HUES48 (cell line): ENCODE data around the gene SOBP.

Experiments used
- H3K27ac ChIP-seq: one replicate; pipeline ENCODE4 v1.7.0; 2013; ENCODE audit warnings: low read depth, low read length, inconsistent platforms
- H3K27me3 ChIP-seq: 2 replicates; pipeline ENCODE4 v1.6.1; 2013; ENCODE audit warnings: mild to moderate bottlenecking, low read length; ENCODE audit not compliant: control insufficient read depth, insufficient read depth
- H3K36me3 ChIP-seq: 2 replicates; pipeline ENCODE4 v1.6.1; 2013; ENCODE audit warnings: low read length; ENCODE audit not compliant: control insufficient read depth, insufficient read depth
- H3K4me1 ChIP-seq: 2 replicates; pipeline ENCODE4 v1.6.1; 2013; ENCODE audit warnings: mild to moderate bottlenecking, low read length; ENCODE audit not compliant: control insufficient read depth, insufficient read depth
- H3K4me3 ChIP-seq: 2 replicates; pipeline ENCODE4 v1.5.1; 2013; ENCODE audit warnings: mild to moderate bottlenecking, low read depth, low read length
- H3K9ac ChIP-seq: 2 replicates; pipeline ENCODE4 v1.6.1; 2013; ENCODE audit warnings: mild to moderate bottlenecking, low read depth, low read length, moderate library complexity
- H3K9me3 ChIP-seq: 2 replicates; pipeline ENCODE4 v1.6.1; 2013; ENCODE audit warnings: low read length; ENCODE audit not compliant: control insufficient read depth, insufficient read depth

Gene SOBP

DNA sequence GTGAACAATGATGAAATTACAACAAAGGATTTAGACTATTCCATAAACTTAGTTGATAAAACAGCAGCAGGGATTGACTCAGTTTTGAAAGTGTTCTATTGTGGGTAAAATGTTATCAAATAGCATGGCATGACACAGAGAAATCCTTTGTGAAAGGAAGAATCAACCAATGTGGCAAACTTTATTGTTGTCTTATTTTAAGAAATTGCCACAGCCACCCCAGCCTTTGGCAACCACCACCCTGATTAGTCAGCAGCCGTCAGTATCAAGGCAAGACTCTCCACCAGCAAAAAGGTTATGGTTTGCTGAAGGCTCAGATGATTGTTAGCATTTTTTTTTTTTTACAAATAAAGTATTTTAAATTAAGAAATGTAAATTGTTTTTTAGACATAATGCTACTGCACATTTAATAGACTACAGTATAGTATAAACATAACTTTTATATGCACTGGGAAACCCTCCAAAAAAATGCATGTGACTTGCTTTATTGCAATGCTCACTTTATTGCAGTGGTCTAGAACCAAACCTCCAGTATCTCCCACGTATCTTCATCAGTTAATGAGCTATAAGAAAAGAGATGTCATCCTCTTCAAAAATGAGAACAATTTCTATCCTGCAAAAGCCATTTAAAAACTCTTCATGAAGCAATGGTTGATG lies 162.7 kb downstream of the SOBP start:
- Histone ChIP-seq H3K9me3 (no peaks in the 10 kb centered on the region), H3K4me1 (no peaks in the 10 kb centered on the region; the same call in 1 of the 2 replicates), H3K9ac (no peak overlapping the region), H3K27me3 (no peaks in the 10 kb centered on the region), H3K27ac (no peak overlapping the region), H3K4me3 (no peak overlapping the region), H3K36me3 (no peaks in the 10 kb centered on the region)

DNA sequence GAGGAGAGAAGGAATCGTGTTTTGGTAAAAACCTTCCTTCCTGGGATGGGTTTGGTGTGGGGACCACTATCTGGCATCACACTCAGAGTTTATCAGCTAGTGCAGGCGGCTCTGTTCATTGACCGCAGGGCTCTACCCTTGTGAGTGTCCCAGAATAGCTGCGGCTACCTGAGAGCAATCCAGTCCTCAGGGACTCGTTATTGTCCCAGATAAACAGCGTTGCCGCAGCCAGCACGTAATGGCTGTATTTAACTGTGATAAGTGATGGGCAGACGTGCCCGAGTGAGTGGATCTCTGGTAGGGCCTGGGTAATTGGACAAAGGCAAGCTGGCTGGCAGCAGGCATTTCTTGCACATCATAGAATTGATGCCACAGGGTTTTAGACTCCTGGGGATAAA lies 163.3 kb downstream of the SOBP start:
- Histone ChIP-seq H3K4me1 (peaks cover 5% of the 10 kb centered on the region), H3K27me3 (no peaks in the 10 kb centered on the region), H3K9me3 (no peaks in the 10 kb centered on the region), H3K9ac (no peak overlapping the region), H3K27ac (no peak overlapping the region), H3K36me3 (no peaks in the 10 kb centered on the region), H3K4me3 (no peak overlapping the region)

GRCh38 chr6:107653861-107654394 lies 164.0 kb downstream of the SOBP start:
- Histone ChIP-seq H3K4me1 (peaks cover 12% of the 10 kb centered on the region), H3K9ac (no peak overlapping the region), H3K36me3 (no peaks in the 10 kb centered on the region), H3K9me3 (no peaks in the 10 kb centered on the region), H3K27me3 (no peaks in the 10 kb centered on the region), H3K27ac (no peak overlapping the region), H3K4me3 (no peak overlapping the region)

DNA sequence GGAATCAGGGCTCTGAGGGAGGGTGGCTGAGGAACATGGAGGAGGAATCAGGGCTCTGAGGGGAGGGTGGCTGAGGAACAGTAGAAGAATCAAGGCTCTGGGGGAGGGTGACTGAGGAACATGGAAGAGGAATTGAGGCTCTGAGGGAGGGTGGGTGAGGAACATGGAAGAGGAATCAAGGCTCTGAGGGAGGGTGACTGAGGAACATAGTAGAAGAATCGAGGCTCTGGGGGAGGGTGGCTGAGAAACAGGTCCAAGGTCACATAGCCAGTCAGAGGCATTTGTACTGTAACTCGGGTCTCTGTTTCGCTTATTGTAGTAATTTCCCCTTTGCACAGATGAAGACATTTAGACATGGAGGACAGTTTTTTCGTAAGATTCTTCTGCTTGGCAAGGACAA lies 164.8 kb downstream of the SOBP start:
- H3K36me3 ChIP-seq = no peaks in the 10 kb centered on the region
- peaks cover 15% of the 10 kb centered on the region for H3K4me1 ChIP-seq
- H3K4me3 ChIP-seq = no peak overlapping the region
- H3K27me3 ChIP-seq = no peaks in the 10 kb centered on the region
- no peak overlapping the region for H3K9ac ChIP-seq
- no peak overlapping the region for H3K27ac ChIP-seq
- H3K9me3 ChIP-seq = no peaks in the 10 kb centered on the region

DNA sequence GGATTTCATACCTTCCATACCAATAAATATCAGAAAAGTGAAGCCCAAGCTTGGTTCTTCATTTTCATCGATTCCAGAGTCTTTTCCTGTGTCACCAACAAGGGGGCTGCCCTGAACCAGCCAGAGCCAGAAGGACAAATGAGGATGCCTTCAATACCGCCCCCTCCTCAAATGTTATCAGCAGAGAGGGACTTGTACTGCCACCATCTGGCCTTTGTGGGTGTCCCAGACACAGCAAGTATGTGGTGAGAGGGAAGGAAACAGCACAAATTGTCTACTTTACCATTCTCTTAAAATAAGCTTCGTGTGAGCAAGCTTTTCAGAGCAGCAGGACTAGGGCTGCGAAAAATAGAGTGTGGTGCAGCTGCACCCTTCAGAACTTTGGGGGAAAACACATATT lies 165.3 kb downstream of the SOBP start:
- Histone ChIP-seq H3K4me3 (no peak overlapping the region), H3K36me3 (no peaks in the 10 kb centered on the region), H3K9me3 (no peaks in the 10 kb centered on the region), H3K9ac (no peak overlapping the region), H3K27me3 (no peaks in the 10 kb centered on the region), H3K27ac (no peak overlapping the region), H3K4me1 (peaks cover 15% of the 10 kb centered on the region)

DNA sequence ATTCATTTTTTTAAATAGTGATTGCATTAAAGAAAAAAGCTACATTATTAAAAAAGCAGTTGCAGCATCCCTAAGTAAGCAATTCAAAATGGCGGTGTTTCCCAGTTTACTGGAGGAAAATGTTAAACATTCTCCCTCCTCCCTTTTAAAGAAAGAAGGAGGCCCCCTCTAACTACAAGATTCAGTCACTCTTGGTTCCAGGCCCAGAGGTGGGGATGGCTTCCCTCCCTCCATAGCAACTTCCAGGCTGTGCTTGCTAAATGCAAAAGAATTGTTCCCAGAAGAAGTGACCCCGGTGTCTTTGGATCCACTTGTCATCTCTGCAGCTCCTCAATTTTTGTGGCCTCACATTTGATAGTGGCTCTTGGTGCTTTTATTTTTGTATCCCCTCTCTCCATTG lies 165.9 kb downstream of the SOBP start:
- H3K4me3 ChIP-seq = no peak overlapping the region
- peaks cover 15% of the 10 kb centered on the region for H3K4me1 ChIP-seq
- no peaks in the 10 kb centered on the region for H3K27me3 ChIP-seq
- H3K9me3 ChIP-seq = no peaks in the 10 kb centered on the region
- no peaks in the 10 kb centered on the region for H3K36me3 ChIP-seq
- no peak overlapping the region for H3K9ac ChIP-seq
- H3K27ac ChIP-seq = no peak overlapping the region

DNA sequence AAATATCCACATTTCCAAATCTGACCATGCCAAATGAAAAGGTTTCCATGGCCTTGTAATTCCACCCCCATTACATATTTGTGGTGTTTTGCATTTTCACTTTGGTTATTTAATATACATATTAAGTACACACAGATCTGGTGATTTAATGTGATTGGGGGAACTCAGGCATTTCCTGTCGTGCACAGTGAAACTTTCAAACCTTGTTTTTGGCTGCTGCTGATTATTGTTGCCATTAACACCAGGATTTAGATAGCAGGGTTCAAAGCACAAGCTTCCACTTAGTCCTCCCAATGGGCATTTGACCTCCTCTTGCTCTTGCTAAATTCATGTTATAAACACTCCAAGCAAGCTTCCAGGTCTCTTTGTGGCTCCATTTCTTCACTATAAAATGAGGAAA lies 166.5 kb downstream of the SOBP start:
- no peaks in the 10 kb centered on the region for H3K36me3 ChIP-seq
- no peak overlapping the region for H3K27ac ChIP-seq
- H3K4me1 ChIP-seq = peaks cover 15% of the 10 kb centered on the region
- H3K9me3 ChIP-seq = no peaks in the 10 kb centered on the region
- no peak overlapping the region for H3K9ac ChIP-seq
- no peaks in the 10 kb centered on the region for H3K27me3 ChIP-seq
- no peak overlapping the region for H3K4me3 ChIP-seq

- no peak overlapping the region for H3K27ac ChIP-seq
- no peaks in the 10 kb centered on the region for H3K9me3 ChIP-seq
- no peak overlapping the region for H3K9ac ChIP-seq
- H3K4me3 ChIP-seq = no peak overlapping the region
- no peaks in the 10 kb centered on the region for H3K27me3 ChIP-seq
- H3K36me3 ChIP-seq = no peaks in the 10 kb centered on the region
- peaks cover 15% of the 10 kb centered on the region for H3K4me1 ChIP-seq
Measured at GRCh38 chr6:107656883-107657282, 167.0 kb downstream of the SOBP start.

GRCh38 chr6:107657373-107657754 lies 167.4 kb downstream of the SOBP start:
- Histone ChIP-seq H3K4me3 (no peak overlapping the region), H3K27me3 (no peaks in the 10 kb centered on the region), H3K9me3 (no peaks in the 10 kb centered on the region), H3K36me3 (no peaks in the 10 kb centered on the region), H3K27ac (no peak overlapping the region), H3K4me1 (peaks cover 15% of the 10 kb centered on the region), H3K9ac (no peak overlapping the region)

GRCh38 chr6:107657755-107658461 lies 168.0 kb downstream of the SOBP start:
- H3K27me3 ChIP-seq = no peaks in the 10 kb centered on the region
- peaks cover 15% of the 10 kb centered on the region for H3K4me1 ChIP-seq
- H3K9me3 ChIP-seq = no peaks in the 10 kb centered on the region
- no peaks in the 10 kb centered on the region for H3K36me3 ChIP-seq
- no peak overlapping the region for H3K4me3 ChIP-seq
- no peak overlapping the region for H3K9ac ChIP-seq
- no peak overlapping the region for H3K27ac ChIP-seq
